ENCODE measurements around the gene ANKRD53.

Gene ANKRD53

DNA sequence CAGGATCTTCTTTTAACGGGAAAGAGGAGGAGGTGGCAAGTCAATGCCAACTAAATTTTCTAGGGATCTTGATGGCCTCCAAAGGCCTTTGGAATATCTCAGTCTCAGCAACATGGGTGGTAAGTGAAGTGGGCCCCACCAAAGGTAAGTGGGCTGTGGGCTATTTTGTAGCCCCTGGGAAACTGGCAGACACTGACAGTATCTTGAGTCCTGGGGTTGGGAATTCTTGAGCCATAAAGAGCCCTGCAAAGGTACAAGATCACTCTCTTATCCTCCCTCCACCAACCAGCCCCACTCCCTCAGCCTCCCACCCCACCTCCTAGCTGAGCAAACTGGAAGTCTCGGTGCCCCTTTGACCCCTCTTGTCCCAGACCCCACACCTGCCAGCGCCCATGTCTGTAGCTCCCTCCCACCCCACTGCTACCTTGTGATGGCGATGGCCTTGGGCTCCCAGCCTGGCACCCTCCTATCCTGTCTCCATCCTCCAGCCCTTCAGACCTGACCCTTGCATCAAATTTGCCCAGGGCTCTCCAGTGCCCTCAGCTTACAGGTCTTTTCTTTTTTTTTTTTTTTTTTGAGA, 34.2 kb upstream of the ANKRD53 start:
- peak; percentile 17 for DNase-seq

GRCh38 chr2:70946832-70947442, 31.5 kb upstream of the ANKRD53 start:
- no peak for DNase-seq

GRCh38 chr2:70947556-70948184, 30.8 kb upstream of the ANKRD53 start:
- DNase-seq = no peak

DNA sequence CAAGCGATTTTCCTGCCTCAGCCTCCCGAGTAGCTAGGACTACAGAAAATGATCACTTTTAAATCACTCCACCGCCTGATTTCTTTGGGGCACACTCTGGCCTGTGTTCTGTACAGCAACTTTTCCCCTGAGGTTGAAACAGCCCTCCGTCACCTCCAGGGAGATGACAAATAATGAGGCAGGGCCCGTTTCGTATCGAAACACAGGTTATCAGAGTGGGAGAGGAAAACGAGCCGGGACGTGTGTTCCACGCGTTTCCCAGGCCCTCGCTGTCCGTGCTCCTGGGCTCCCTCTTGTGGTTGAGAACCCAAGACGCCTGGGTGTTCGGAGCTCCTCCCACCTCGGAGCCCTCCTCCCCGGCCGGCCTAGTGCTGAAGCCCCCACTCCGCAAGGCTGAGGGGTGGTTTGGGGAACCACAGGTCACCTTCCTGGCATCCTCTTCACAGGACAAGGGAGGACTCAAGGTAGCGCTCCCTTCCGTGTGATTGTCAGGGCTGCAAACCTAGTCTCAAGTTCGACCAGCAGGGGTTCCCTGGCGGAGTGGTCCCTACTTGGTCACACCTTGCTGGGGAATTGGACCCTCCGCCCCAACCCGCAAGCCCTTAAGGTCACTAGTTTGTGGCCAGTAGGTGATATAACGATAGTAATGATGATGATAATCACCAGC, 30.0 kb upstream of the ANKRD53 start:
- peak; percentile 74 for DNase-seq

DNA sequence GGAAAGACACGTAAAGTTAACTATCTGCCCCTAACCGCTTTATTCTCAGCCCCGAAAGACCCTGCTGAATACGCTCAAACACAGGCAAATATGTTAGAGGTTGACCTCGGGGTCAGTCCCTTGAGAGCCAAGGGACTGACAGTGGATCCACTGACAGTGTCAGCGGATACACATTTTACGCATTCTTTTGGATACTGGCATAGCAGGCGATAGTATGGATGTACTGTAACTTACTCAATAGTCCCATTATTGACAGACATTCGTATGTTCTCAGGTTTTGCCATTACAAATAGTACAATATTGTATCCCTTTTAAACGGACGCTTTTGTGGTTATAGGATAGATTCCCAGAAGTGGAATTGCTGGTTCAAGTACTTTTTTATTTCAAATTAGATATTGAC, 29.3 kb upstream of the ANKRD53 start:
- DNase-seq = no peak

DNA sequence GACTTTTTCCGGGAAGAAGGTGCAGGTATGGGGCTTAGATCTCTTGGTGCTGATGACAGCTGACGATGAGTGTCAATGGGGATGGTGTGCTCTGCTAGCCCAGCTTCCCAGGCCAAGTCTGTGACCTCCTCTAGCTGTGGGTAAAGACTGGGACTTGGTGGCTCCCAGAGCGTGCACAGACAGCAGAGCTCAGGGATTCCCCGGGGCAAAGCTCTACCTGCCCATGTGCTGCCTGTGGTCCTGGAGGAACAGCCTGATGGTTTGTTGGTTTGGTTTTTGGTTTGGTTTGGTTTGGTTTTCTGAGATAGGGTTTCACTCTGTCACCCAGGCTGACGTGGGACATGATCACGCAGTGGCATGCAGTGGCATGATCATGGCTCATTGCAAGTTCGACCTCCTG, 23.5 kb upstream of the ANKRD53 start:
- no peak for DNase-seq

DNA sequence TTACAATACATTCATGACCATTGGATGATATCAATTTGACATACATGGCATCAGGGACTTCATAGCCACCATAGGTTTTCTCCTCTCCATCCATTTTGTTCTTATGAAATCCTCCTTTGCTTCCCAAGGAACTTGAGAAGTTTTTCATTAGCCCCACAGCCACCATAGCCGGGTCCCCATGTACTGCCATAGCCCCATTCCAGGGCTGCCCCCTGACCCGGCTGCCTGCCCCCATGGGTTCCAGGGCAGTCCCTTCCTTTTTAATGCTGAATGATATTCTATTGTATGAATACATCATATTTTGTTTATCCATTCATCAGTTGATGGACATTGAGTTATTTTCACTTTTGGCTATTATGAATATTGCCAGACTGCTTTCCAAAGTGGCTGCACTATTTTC, 22.3 kb upstream of the ANKRD53 start:
- DNase-seq = no peak

- DNase-seq = no peak
These were observed 20.6 kb upstream of the ANKRD53 start for GRCh38 chr2:70957798-70958197.

GRCh38 chr2:70958759-70959158, 19.7 kb upstream of the ANKRD53 start:
- DNase-seq = no peak

- no peak for DNase-seq
These were observed 19.1 kb upstream of the ANKRD53 start for GRCh38 chr2:70959271-70959761.

- no peak for DNase-seq
These were observed 18.3 kb upstream of the ANKRD53 start for GRCh38 chr2:70959851-70960832.

DNA sequence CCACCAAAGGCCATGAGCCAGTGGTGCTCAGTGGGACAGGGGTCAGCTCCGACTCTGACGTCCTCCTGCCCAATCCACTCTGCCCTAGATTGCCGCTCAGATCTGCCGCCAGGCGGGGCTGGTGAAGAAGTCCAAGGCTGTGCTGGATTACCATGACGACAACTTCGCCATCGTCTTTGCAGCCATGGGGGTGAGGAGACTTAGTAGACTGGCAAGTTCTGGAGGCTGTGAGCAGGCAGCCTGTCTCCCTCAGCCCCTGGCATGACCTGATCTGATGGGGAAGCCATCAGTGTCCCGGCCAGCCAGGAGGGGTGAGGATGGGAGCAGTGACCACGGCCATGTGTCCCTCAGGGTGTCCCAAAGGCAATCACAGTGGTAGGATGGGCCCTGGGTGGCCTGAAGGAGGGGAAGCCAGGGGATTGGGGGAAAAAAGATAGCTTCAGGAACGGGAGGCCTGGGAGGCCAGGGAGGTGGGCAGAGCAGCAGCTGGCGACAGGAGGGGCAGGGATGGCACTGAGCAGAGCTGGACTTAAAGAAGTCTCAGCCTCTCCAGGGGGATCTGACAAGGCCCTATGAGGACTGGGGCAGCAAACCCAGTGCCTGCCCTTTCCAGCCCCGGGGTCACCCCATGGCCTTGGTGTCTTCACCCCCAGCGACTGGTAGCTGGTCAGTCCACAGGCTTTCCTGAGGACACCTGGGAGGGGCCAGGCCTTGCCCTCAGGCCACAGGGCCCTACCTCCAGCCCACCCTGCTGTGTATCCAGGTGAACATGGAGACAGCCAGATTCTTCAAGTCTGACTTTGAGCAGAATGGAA, 17.4 kb upstream of the ANKRD53 start:
- no peak for DNase-seq

- DNase-seq = no peak
These were observed 16.8 kb upstream of the ANKRD53 start for GRCh38 chr2:70961648-70961994.

DNA sequence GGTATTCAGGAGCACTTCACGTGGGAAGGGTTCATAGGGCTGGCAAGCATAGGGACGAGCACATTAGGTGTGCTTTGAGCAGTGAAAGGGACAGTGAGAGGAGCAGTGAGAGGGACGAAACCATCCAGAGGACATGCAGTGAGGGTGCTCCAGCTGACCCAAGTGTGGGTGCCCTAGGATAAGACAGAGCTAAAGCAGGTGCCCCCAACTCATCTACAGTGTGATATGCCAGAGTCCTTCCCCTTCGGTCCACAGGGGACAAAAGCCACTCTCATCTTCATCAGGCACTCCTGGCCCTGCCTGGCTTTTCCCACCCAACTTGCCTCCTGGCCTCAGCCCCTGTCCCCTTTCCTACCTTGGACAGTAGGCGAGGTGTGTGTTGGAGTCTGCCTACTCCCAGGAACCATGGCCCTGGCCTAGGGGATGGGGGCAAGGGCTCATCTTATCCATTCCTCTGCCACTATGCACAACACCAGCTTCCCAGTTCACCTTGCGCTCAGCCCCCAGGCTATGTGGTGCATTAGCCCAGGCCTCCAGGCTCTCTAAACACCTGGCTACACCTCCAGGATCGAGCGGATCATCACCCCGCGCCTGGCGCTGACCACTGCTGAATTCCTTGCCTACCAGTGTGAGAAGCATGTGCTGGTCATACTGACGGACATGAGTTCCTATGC, 16.1 kb upstream of the ANKRD53 start:
- no peak for DNase-seq

GRCh38 chr2:70962885-70963878, 15.2 kb upstream of the ANKRD53 start:
- DNase-seq = no peak

- DNase-seq = no peak
These were observed 14.3 kb upstream of the ANKRD53 start for GRCh38 chr2:70964133-70964532.

DNA sequence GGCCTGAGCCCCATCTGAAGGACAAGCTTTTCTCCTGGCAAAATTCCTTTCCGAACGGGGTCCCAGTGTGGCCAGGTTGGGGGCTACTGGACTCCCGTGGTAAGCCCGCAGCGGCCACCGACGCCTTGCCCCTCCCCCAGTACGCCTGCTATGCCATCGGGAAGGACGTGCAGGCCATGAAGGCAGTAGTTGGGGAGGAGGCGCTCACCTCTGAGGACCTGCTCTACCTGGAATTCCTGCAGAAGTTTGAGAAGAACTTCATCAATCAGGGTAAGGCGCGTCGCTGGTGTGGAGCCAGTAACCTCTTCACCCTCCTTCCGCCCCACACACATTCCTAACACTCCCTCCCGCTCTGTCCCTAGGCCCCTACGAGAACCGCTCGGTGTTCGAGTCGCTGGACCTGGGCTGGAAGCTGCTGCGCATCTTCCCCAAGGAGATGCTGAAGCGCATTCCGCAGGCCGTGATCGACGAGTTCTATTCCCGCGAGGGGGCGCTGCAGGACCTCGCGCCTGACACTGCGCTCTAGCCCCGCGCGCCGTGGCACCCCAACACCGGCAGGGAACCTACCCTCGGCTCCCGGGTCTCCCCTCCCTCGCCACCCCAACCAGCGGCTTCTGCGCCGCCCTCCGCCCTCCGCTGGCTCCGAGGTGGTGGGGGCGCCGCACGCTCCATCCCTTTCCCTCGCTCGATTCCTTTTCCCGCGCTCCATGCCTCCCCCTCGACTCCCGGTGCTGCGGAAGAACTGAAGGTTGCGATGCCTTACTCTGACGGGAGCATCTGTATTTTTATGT, 13.6 kb upstream of the ANKRD53 start:
- peak; percentile 87 for DNase-seq

- no peak for DNase-seq
These were observed 12.9 kb upstream of the ANKRD53 start for GRCh38 chr2:70965506-70965905.

DNA sequence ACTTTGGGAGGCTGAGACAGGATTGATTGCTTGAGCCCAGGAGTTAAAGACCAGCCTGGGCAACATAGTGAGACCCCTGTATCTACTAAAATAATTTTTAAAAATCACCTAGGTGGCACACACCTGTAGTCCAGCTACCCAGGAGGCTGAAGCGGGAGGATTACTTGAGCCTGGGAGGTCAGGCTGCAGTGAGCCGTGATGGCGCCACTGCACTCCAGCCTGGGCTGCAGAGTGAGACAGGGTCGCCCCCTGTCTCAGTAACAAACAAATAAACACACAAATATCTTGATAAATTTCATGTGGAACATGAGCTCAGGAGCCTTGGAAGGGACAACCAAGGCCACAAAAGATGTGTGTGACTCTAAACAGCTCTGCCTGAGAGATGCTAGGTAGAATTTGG, 11.7 kb upstream of the ANKRD53 start:
- no peak for DNase-seq

All from activated CD4-positive, CD25-positive, alpha-beta regulatory T cell treated with anti-CD3 and anti-CD28 coated beads, Interleukin-2, amount 50 U/mL, for 72 hours (primary cell).